Measurements from ENCODE around the gene SLC45A3. TPM values are rescaled to one million over a fixed set of nuclear protein-coding genes. Genes with fewer than 3 reads are reported as not detected.
"Not testable (repeated sequence)": the region's sequence is repeated elsewhere in the genome, so short reads cannot be mapped to it uniquely, and the experiment has no call there.

The SLC45A3 gene
- polyA plus RNA-seq (ENCODE audit: insufficient read length in 4 of 4): 10 to 100 TPM in 1 of 4 donors, 1 to 10 TPM in 3; 1.7 to 10.5 (median 7.7) TPM

GRCh38 chr1:205680073-205680851 is at the start of gene SLC45A3:
SLC45A3 (minus strand) TSS chr1:205680509; CDS start chr1:205664656, 15,853 bp downstream.
- DNase-seq (ENCODE audit: low read depth in 4 of 4, low spot score in 3 of 4): no peak

- no peak for DNase-seq (ENCODE audit: low read depth in 4 of 4, low spot score in 3 of 4)
Observed at GRCh38 chr1:205726619-205727125, 46.4 kb upstream of the SLC45A3 start.

- no peak for DNase-seq (ENCODE audit: low read depth in 4 of 4, low spot score in 3 of 4)
Observed at GRCh38 chr1:205725514-205725913, 45.2 kb upstream of the SLC45A3 start.

- not testable (repeated sequence) for DNase-seq (ENCODE audit: low read depth in 4 of 4, low spot score in 3 of 4)
Observed at GRCh38 chr1:205720740-205721139, 40.4 kb upstream of the SLC45A3 start.

DNA sequence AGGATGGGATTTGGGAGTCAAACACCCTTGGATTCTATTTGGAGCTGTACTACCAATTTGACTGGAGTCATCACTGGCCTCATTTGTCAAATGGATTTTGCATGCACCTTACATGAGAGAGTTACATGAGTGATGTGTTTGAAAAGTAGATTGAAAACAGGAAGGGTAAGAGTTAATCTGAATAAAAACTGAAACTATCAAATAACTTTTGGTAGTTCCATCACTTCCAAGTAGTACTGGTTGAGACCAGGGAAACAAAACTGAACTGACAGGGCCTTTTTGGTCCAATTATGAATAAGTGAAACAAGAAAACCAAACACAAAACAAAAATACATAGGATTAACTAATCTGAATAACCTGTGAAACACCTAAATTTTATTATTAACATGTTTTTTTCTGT is 39.5 kb upstream of the SLC45A3 start:
- no peak for DNase-seq (ENCODE audit: low read depth in 4 of 4, low spot score in 3 of 4)

DNA sequence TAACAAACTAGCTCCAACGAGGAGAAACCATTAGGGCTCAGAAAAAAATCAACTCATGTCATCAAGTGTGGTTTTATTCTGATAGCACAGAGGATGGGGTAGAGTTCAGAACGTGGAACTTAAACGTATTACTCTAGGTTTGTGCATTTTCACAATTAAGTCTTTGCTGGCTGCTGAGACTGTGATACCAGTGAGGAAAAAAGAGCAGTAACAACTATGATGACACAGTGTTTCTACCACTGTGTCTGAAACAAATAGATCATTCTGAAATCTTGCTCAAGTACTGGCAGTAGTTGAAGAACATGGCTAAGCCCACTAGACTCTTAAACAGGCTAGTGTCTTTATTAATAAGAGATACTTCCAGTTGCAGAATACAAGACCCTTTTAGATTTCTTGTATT is 38.7 kb upstream of the SLC45A3 start:
- DNase-seq (ENCODE audit: low read depth in 4 of 4, low spot score in 3 of 4): no peak

- DNase-seq (ENCODE audit: low read depth in 4 of 4, low spot score in 3 of 4): no peak
Observed at GRCh38 chr1:205716371-205717132, 36.2 kb upstream of the SLC45A3 start.

GRCh38 chr1:205715628-205716027 is 35.3 kb upstream of the SLC45A3 start:
- DNase-seq (ENCODE audit: low read depth in 4 of 4, low spot score in 3 of 4): no peak

GRCh38 chr1:205714906-205715246 is 34.6 kb upstream of the SLC45A3 start:
- no peak for DNase-seq (ENCODE audit: low read depth in 4 of 4, low spot score in 3 of 4)

DNA sequence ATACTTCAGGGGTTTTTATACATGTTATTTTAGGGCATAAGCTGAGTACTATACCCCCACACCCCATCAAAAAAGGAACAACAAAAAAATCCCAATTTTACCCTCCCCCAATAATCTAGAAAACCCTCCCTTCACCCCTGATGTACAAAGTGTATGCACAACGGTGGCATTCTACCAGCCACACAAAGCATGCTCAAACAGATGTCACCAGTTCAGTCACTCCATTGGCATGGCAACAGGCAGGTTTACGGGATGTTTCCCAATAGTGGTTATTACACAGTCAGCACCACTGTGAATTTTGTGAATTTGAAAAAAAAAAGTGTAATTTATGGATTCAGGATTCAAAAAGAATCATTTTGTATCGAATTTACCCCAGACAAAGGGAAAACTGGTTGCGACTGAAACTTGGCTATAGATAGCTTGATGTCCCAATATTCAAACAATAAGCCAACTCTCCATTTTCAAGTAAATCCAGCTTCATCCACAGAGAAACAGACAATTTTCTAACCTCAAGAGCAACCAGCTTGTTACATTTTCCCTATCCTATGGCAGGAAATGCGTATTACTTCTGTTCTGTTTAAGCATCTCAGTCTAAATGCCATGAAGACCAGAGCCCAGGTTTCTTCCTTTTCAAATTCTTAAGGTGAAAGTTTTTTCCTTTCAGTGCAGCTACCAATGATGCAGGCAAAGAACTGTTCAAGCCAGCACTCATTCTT is 34.0 kb upstream of the SLC45A3 start:
- DNase-seq (ENCODE audit: low read depth in 4 of 4, low spot score in 3 of 4): no peak

GRCh38 chr1:205711105-205712048 is 31.1 kb upstream of the SLC45A3 start:
- peak; percentile 56 to 71 (median 58) for DNase-seq (ENCODE audit: low read depth in 4 of 4, low spot score in 3 of 4)

GRCh38 chr1:205710201-205711062 is 30.1 kb upstream of the SLC45A3 start:
- no peak for DNase-seq (ENCODE audit: low read depth in 4 of 4, low spot score in 3 of 4)

- DNase-seq (ENCODE audit: low read depth in 4 of 4, low spot score in 3 of 4): no peak
Observed at GRCh38 chr1:205709640-205710039, 29.3 kb upstream of the SLC45A3 start.

DNA sequence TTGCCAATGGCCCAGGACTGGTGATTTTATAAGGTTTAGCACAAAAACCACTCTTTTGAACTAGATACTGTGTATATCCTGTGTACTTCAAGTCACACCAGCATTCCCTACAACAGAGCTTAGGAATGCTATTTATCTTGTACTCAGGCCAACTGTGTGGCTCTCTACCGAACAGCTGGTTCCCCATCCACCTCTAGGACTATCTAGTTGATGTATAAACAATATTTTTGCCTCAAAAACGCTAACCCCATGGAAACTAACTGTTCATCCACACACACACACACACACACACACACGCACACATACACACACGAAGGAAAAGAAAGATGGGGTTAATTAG is 28.7 kb upstream of the SLC45A3 start:
- DNase-seq (ENCODE audit: low read depth in 4 of 4, low spot score in 3 of 4): no peak

DNA sequence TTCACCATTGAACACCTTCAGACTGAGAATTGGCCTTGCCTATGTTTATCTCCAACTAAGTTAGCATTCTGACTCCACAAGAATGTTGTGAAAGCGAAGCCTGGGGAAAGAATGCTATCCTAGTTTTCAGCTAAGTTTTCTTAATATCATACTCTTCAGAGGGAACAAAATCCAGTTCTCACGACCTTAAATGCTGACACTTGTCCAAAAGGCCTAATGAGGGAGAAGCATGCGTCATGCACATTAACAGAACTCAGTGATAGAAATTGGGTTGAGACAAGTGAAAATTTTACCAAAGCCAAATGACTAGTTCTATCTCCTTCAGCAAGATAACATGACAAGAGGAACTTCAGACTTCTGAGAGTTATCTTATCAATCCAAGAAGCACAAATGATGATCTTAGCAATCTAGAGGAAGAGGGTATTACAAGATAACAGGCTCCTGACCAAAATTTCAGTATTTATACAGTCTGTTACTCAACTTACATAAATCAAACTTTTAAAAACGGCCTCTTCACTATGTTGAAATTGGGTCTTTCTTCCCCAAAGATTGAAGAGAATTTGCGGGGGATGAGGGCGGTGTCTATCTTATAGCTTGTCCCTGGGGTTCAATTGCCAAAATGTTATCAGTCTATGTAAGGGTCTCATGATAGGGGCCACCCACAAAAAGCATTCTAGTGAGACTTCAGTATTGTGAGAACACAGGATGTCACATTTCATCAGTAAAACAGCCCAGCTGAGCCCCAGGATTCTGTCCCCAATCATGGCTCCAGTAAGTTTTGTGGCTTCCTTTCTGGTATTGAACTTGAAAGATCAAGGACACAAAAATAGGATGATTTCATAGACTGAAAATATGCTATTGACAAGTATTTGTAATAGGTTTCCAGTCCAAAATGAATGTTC is 26.5 kb upstream of the SLC45A3 start:
- no peak for DNase-seq (ENCODE audit: low read depth in 4 of 4, low spot score in 3 of 4)

DNA sequence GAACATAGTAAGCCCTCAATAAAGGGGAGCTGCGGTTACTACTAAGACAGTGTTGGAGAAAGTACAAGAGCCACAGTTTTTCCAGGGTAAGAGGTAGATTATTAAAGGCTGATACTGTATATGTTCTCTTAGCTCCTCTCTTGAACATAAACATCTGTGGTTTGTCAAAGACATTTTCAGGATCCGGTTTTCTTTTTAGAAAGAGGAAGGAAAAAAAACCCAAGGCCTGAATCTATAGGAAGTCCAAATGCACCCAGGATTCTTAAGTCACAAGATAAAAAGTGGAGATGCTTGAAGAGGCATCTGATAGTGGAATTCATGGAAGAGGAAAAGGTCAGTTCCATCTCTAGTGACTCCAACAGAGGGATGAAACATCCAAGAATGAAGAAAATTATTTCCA is 24.6 kb upstream of the SLC45A3 start:
- no peak for DNase-seq (ENCODE audit: low read depth in 4 of 4, low spot score in 3 of 4)

GRCh38 chr1:205703072-205703471 is 22.8 kb upstream of the SLC45A3 start:
- no peak for DNase-seq (ENCODE audit: low read depth in 4 of 4, low spot score in 3 of 4)

DNA sequence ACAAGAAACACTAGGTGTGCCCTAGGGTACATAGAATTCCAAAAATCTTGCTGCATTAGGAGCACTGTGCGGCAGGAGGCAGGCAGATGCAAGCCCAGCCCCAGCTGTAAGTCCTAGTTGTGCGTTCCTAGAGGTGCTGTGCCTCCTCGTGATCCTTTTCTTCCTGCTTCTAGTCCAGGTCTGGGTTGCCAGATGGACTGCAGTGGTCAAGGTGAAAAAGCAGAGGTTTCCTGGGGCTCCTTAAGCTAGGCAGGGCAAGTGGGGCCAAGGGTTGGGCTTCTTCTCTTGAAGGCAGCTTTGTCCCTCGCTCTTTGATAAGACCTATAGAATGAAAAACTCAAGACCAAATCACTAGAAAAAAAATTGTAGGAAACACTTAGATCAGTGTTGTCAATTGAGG is 21.6 kb upstream of the SLC45A3 start:
- DNase-seq (ENCODE audit: low read depth in 4 of 4, low spot score in 3 of 4): no peak
